ENCODE results near the gene HIVEP3. TPM values are rescaled to one million over a fixed set of nuclear protein-coding genes. Genes with fewer than 3 reads are reported as not detected.

Gene HIVEP3
- total RNA-seq, 1 experiment from 2014 or later, result 1.2 TPM

GRCh38 chr1:41524676-41525675 is 393.7 kb downstream of the HIVEP3 start:
- no peak for DNase-seq (ENCODE audit: unreplicated experiment)
- H3K36me3 Mint-ChIP-seq (ENCODE audit: insufficient read depth, unreplicated experiment), result no peaks in the 10 kb centered on the region
- CTCF ChIA-PET, result interaction anchor here (0.6 kb wide), 1 partner anchor 91 kb away, joined by 3 read pairs; no protein-coding TSS in a partner anchor
- H3K4me3 Mint-ChIP-seq (ENCODE audit: unreplicated experiment), result no peak overlapping the region
- H3K27ac Mint-ChIP-seq (ENCODE audit: low read depth, unreplicated experiment), result no peak overlapping the region
- no peaks in the 10 kb centered on the region for H3K4me1 Mint-ChIP-seq (ENCODE audit: insufficient read depth, unreplicated experiment)
- no peaks in the 10 kb centered on the region for H3K27me3 Mint-ChIP-seq (ENCODE audit: insufficient read depth, unreplicated experiment)
- POLR2A ChIA-PET, result interaction anchor here (0.6 kb wide), 1 partner anchor 296 kb away, joined by 3 read pairs; no protein-coding TSS in a partner anchor
- intact Hi-C loops (cut with micrococcal nuclease), result no loop called here
- no peak for TF ChIP-seq CTCF (IDR thresholded peaks at IDR 0.05; ENCODE audit: unreplicated experiment)
- peaks cover 5% of the 10 kb centered on the region for H3K9me3 Mint-ChIP-seq (ENCODE audit: unreplicated experiment)
- no TSS peak for BruUV-seq (replicated peaks)

GRCh38 chr1:41523949-41524675 is 394.6 kb downstream of the HIVEP3 start:
- ChIA-PET POLR2A (no interaction called here), CTCF (interaction anchor here (0.8 kb wide), 1 partner anchor 792 kb away, joined by 6 read pairs; no protein-coding TSS in a partner anchor)
- H3K4me1 Mint-ChIP-seq (ENCODE audit: insufficient read depth, unreplicated experiment), result no peaks in the 10 kb centered on the region
- H3K36me3 Mint-ChIP-seq (ENCODE audit: insufficient read depth, unreplicated experiment), result no peaks in the 10 kb centered on the region
- no peak overlapping the region for H3K27ac Mint-ChIP-seq (ENCODE audit: low read depth, unreplicated experiment)
- intact Hi-C loops (cut with micrococcal nuclease), result no loop called here
- H3K27me3 Mint-ChIP-seq (ENCODE audit: insufficient read depth, unreplicated experiment), result no peaks in the 10 kb centered on the region
- BruUV-seq (replicated peaks), result no TSS peak
- DNase-seq (ENCODE audit: unreplicated experiment), result no peak
- H3K9me3 Mint-ChIP-seq (ENCODE audit: unreplicated experiment), result no peaks in the 10 kb centered on the region
- H3K4me3 Mint-ChIP-seq (ENCODE audit: unreplicated experiment), result no peak overlapping the region
- no peak for TF ChIP-seq CTCF (IDR thresholded peaks at IDR 0.05; ENCODE audit: unreplicated experiment)

- Mint-ChIP-seq H3K36me3 (ENCODE audit: insufficient read depth, unreplicated experiment) (no peaks in the 10 kb centered on the region), H3K27ac (ENCODE audit: low read depth, unreplicated experiment) (no peak overlapping the region)
These were observed 395.7 kb downstream of the HIVEP3 start for GRCh38 chr1:41523071-41523470.

More at GRCh38 chr1:41523071-41523470, 395.7 kb downstream of the HIVEP3 start:
- TF ChIP-seq CTCF (IDR thresholded peaks at IDR 0.05; ENCODE audit: unreplicated experiment), result no peak
- no TSS peak for BruUV-seq (replicated peaks)
- Mint-ChIP-seq H3K9me3 (ENCODE audit: unreplicated experiment) (no peaks in the 10 kb centered on the region), H3K27me3 (ENCODE audit: insufficient read depth, unreplicated experiment) (no peaks in the 10 kb centered on the region), H3K4me1 (ENCODE audit: insufficient read depth, unreplicated experiment) (no peaks in the 10 kb centered on the region), H3K4me3 (ENCODE audit: unreplicated experiment) (no peak overlapping the region)
- DNase-seq (ENCODE audit: unreplicated experiment), result no peak
- intact Hi-C loops (cut with micrococcal nuclease), result no loop called here
- POLR2A ChIA-PET, result no interaction called here
- CTCF ChIA-PET, result interaction anchor here (0.6 kb wide), 1 partner anchor 555 kb away, joined by 3 read pairs; no protein-coding TSS in a partner anchor

Data from MCF 10A (cell line).